Smooth muscle cell (in vitro differentiated cells): ENCODE data around the gene CACNA1F. TPM values are rescaled to one million over a fixed set of nuclear protein-coding genes. Genes with fewer than 3 reads are reported as not detected.

Experiments used
- DNase-seq: peaks from one replicate; lab custom pipeline; 2025; ENCODE audit not compliant: unreplicated experiment; lab: John Stamatoyannopoulos, UW
- H2AFZ ChIP-seq: fragments of 200-600 bp; sonication (generic); 2 replicates; pipeline ENCODE4 v1.6.0; 2016; ENCODE audit warnings: antibody characterized with exemption, low read depth, mild to moderate bottlenecking
- H3F3A ChIP-seq: fragments of 200-600 bp; sonication (generic); 2 replicates; pipeline ENCODE4 v1.6.0; 2017; ENCODE audit warnings: antibody characterized with exemption, low read depth
- H3K27ac ChIP-seq: fragments of 200-600 bp; sonication (generic); 2 replicates; pipeline ENCODE4 v1.5.1; 2016; ENCODE audit warnings: low read depth, mild to moderate bottlenecking
- H3K27me3 ChIP-seq: fragments of 200-600 bp; sonication (generic); 2 replicates; pipeline ENCODE4 v1.6.1; 2016; ENCODE audit warnings: low read depth, mild to moderate bottlenecking
- H3K36me3 ChIP-seq: fragments of 200-600 bp; sonication (generic); 2 replicates; pipeline ENCODE4 v1.5.1; 2016; ENCODE audit warnings: low read depth
- H3K4me1 ChIP-seq: fragments of 200-600 bp; sonication (generic); 2 replicates; pipeline ENCODE4 v1.5.1; 2016; ENCODE audit warnings: low read depth
- H3K4me2 ChIP-seq: fragments of 200-600 bp; sonication (generic); 2 replicates; pipeline ENCODE4 v1.6.0; 2016; ENCODE audit warnings: mild to moderate bottlenecking
- H3K4me3 ChIP-seq: fragments of 200-600 bp; sonication (generic); 2 replicates; pipeline ENCODE4 v1.5.1; 2016; ENCODE audit warnings: mild to moderate bottlenecking
- H3K79me2 ChIP-seq: fragments of 200-600 bp; sonication (generic); 2 replicates; pipeline ENCODE4 v1.6.0; 2016; ENCODE audit warnings: low read depth, mild to moderate bottlenecking
- H3K9ac ChIP-seq: fragments of 200-600 bp; sonication (generic); 2 replicates; pipeline ENCODE4 v1.6.0; 2016; ENCODE audit warnings: low read depth
- H3K9me3 ChIP-seq: fragments of 200-600 bp; sonication (generic); replicated peaks from 2 replicates; pipeline ENCODE4 v1.5.1; 2016; ENCODE audit warnings: low read depth
- H4K20me1 ChIP-seq: fragments of 200-600 bp; sonication (generic); 2 replicates; pipeline ENCODE4 v1.6.0; 2016; ENCODE audit warnings: low read depth
- WGBS: methylation state at CpG from one replicate; pipeline ENCODE4 v1.1.7; 2016; ENCODE audit warnings: low lambda C conversion rate; 5-methylcytosine and 5-hydroxymethylcytosine counted together
- polyA plus RNA-seq: library from polyadenylated mRNA; unstranded; fragments of >200 nt; fragmentation: Nextera tagmentation; extraction: Ambion mirVana; gene quantifications from 2 replicates; pipeline ENCODE4 v1.2.1, GENCODE V29; 2016
- total RNA-seq: library from RNA; depleted of rRNA; stranded (reverse); fragments of >200 nt; gene quantifications from 2 replicates; pipeline ENCODE4 v1.2.3, GENCODE V29; 2014
- TF ChIP-seq, protein P1 (sequence below): fragments of 200-600 bp; sonication (generic); IDR thresholded peaks from 2 replicates; pipeline ENCODE4 v1.5.1; 2017; ENCODE audit warnings: borderline replicate concordance, mild to moderate bottlenecking, antibody characterized with exemption; ENCODE audit not compliant: insufficient read depth, poor library complexity, severe bottlenecking

The CACNA1F gene
- total RNA-seq (0.09 TPM in 1 of 2 replicates, not detected in the other), polyA plus RNA-seq (0.20 and 0.34 TPM in 2 replicates)

GRCh38 chrX:49233176-49233575, at the start of gene CACNA1F:
TSS of gene CACNA1F (minus strand) at chrX:49233340. CDS start at chrX:49233309, 31 bp downstream.
- Histone ChIP-seq H3K9ac (no peak within 1 kb of the TSS), H3K4me3 (no peak within 1 kb of the TSS), H3K79me2 (no peaks in the 10 kb centered on the region), H3F3A (no peaks in the 10 kb centered on the region), H2AFZ (no peak within 1 kb of the TSS), H4K20me1 (no peaks in the 10 kb centered on the region), H3K36me3 (no peaks in the 10 kb centered on the region), H3K4me2 (no peak within 1 kb of the TSS), H3K27ac (no peak within 1 kb of the TSS), H3K9me3 (no peaks in the 10 kb centered on the region), H3K27me3 (no peaks in the 10 kb centered on the region), H3K4me1 (no peaks in the 10 kb centered on the region)
- no peak for DNase-seq
- 84% methylated on average over 9 of the region's 9 CpGs for WGBS
- TF ChIP-seq, protein P1, sequence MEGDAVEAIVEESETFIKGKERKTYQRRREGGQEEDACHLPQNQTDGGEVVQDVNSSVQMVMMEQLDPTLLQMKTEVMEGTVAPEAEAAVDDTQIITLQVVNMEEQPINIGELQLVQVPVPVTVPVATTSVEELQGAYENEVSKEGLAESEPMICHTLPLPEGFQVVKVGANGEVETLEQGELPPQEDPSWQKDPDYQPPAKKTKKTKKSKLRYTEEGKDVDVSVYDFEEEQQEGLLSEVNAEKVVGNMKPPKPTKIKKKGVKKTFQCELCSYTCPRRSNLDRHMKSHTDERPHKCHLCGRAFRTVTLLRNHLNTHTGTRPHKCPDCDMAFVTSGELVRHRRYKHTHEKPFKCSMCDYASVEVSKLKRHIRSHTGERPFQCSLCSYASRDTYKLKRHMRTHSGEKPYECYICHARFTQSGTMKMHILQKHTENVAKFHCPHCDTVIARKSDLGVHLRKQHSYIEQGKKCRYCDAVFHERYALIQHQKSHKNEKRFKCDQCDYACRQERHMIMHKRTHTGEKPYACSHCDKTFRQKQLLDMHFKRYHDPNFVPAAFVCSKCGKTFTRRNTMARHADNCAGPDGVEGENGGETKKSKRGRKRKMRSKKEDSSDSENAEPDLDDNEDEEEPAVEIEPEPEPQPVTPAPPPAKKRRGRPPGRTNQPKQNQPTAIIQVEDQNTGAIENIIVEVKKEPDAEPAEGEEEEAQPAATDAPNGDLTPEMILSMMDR: no peak

- no peak overlapping the region for H3K9ac ChIP-seq
- no peaks in the 10 kb centered on the region for H4K20me1 ChIP-seq
- H3K4me3 ChIP-seq: no peak overlapping the region
- no peaks in the 10 kb centered on the region for H3F3A ChIP-seq
- peak overlapping the region; percentile 57 for H3K4me2 ChIP-seq
- DNase-seq: no peak
- no peaks in the 10 kb centered on the region for H3K79me2 ChIP-seq
- H2AFZ ChIP-seq: no peak overlapping the region
- WGBS: 45% methylated on average over 10 of the region's 11 CpGs
- no peaks in the 10 kb centered on the region for H3K4me1 ChIP-seq
- H3K27me3 ChIP-seq: no peaks in the 10 kb centered on the region
- no peak overlapping the region for H3K27ac ChIP-seq
- H3K9me3 ChIP-seq: no peaks in the 10 kb centered on the region
- no peaks in the 10 kb centered on the region for H3K36me3 ChIP-seq
- TF ChIP-seq, protein P1: no peak
Observed at GRCh38 chrX:49282647-49283011, 49.5 kb upstream of the CACNA1F start.

GRCh38 chrX:49278081-49278480, 44.9 kb upstream of the CACNA1F start:
- no peak overlapping the region for H3K4me3 ChIP-seq
- no peaks in the 10 kb centered on the region for H3K36me3 ChIP-seq
- H4K20me1 ChIP-seq: peaks cover 5% of the 10 kb centered on the region
- H3K4me1 ChIP-seq: no peaks in the 10 kb centered on the region
- H2AFZ ChIP-seq: no peak overlapping the region
- H3K9ac ChIP-seq: no peak overlapping the region
- H3F3A ChIP-seq: no peaks in the 10 kb centered on the region
- DNase-seq: no peak
- H3K4me2 ChIP-seq: no peak overlapping the region
- TF ChIP-seq, protein P1: no peak
- no peaks in the 10 kb centered on the region for H3K27me3 ChIP-seq
- no peak overlapping the region for H3K27ac ChIP-seq
- H3K9me3 ChIP-seq: no peaks in the 10 kb centered on the region
- H3K79me2 ChIP-seq: no peaks in the 10 kb centered on the region
- WGBS: 93% methylated on average over 3 of the region's 3 CpGs

DNA sequence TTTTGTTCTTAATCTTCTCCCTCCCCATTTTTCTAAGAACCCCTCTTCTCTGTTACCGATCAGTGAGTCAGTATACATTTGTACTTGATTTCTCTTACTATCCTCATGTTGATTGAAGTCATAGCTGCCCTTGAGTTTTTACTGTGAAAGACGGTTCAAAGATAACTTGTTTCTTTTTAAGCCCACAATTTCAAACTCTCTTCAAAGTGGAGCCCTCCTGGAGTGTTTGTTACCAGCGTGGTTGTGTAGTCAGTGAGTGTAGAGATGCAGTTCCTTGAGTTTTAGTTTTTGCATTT, 44.3 kb upstream of the CACNA1F start:
- H3K9me3 ChIP-seq: no peaks in the 10 kb centered on the region
- H4K20me1 ChIP-seq: peaks cover 5% of the 10 kb centered on the region
- DNase-seq: no peak
- WGBS: 81% methylated on average over 3 of the region's 3 CpGs
- no peaks in the 10 kb centered on the region for H3K36me3 ChIP-seq
- no peaks in the 10 kb centered on the region for H3F3A ChIP-seq
- no peak overlapping the region for H2AFZ ChIP-seq
- H3K79me2 ChIP-seq: no peaks in the 10 kb centered on the region
- H3K27ac ChIP-seq: no peak overlapping the region
- no peak overlapping the region for H3K9ac ChIP-seq
- H3K4me2 ChIP-seq: no peak overlapping the region
- H3K27me3 ChIP-seq: no peaks in the 10 kb centered on the region
- H3K4me1 ChIP-seq: no peaks in the 10 kb centered on the region
- no peak overlapping the region for H3K4me3 ChIP-seq
- TF ChIP-seq, protein P1: no peak
